ENCODE results near the gene FOXK1. TPM values are rescaled to one million over a fixed set of nuclear protein-coding genes. Genes with fewer than 3 reads are reported as not detected.

The FOXK1 gene
- total and polyA plus RNA-seq, 7 donors = 1.8 to 47.1 (median 17.1) TPM

DNA sequence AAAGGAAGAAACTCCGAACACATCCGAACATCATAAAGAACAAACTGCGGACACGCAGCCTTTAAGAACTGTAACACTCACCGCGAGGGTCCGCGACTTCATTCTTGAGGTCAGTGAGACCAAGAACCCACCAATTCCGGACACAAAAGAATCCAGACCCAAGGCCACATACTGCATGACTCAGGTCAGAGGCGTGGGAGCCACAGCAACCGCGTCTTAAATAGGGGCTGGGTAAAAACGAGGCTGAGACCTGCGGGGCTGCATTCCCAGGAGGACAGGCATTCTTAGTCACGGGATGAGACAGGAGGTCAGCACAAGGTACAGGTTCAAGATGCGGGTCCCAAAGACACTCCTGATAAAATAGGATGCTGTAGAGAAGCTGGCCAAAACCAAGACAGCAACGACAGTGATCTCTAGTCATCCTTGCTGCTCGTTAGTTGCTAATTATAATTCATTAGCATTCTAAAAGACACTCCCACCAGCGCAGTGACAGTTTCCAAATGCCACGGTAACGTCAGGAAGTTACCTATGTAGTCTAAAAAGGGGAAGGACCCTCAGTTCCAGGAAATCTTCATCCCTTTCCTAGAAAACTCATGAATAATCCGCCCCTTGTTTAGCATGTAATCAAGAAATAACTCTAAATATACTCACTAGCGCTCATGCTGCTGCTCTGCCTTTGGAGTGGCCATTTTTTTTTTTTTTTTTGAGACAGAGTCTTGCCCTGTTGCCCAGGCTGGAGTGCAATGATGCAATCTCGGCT, 112.7 kb downstream of the FOXK1 start:
- Histone ChIP-seq H3K4me1 (peaks cover 0 to 21% (median 15%) of the 10 kb centered on the region in 4 donors), H3K27me3 (no peaks in the 10 kb centered on the region), H3K36me3 (peaks cover 0 to 19% (median 13%) of the 10 kb centered on the region in 4 donors), H3K27ac (no peak overlapping the region), H3K9me3 (no peaks in the 10 kb centered on the region), H3K4me3 (no peak overlapping the region)
- DNase-seq = peak; percentile 64
- TF ChIP-seq POLR2AphosphoS5 (IDR thresholded peaks at IDR 0.05) (peak in 2 of 4 donors; percentile 8 to 24), POLR2A (IDR thresholded peaks at IDR 0.05) (no peak), EP300 (IDR thresholded peaks at IDR 0.05) (no peak)
- TF ChIP-seq, protein P1, sequence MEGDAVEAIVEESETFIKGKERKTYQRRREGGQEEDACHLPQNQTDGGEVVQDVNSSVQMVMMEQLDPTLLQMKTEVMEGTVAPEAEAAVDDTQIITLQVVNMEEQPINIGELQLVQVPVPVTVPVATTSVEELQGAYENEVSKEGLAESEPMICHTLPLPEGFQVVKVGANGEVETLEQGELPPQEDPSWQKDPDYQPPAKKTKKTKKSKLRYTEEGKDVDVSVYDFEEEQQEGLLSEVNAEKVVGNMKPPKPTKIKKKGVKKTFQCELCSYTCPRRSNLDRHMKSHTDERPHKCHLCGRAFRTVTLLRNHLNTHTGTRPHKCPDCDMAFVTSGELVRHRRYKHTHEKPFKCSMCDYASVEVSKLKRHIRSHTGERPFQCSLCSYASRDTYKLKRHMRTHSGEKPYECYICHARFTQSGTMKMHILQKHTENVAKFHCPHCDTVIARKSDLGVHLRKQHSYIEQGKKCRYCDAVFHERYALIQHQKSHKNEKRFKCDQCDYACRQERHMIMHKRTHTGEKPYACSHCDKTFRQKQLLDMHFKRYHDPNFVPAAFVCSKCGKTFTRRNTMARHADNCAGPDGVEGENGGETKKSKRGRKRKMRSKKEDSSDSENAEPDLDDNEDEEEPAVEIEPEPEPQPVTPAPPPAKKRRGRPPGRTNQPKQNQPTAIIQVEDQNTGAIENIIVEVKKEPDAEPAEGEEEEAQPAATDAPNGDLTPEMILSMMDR (IDR thresholded peaks at IDR 0.05) = no peak
- WGBS, 2 donors = 87 to 88% methylated on average over 24 of the region's 24 CpGs
- intact Hi-C loops (cut with DNase I) = no loop called here

DNA sequence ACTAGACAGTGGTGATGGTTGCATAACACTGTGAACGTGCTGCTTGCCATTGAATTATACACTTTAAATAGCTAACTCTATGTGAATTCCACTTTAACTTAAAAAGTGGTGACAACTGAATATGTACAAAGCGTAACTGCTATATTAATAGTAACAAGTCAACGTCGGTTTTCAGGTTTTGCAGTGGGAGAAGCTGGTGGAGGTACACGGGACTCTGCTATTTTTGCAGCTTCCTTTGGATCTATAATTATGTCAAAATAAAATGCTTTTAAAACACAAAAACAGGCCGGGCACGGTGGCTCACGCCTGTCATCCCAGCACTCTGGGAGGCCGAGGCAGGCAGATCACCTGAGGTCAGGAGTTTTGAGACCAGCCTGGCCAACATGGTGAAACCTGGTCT, 114.4 kb downstream of the FOXK1 start:
- Histone ChIP-seq H3K4me1 (peaks cover 0 to 19% (median 15%) of the 10 kb centered on the region in 4 donors), H3K4me3 (no peak overlapping the region), H3K9me3 (no peaks in the 10 kb centered on the region), H3K27ac (no peak overlapping the region), H3K36me3 (peaks cover 0 to 4% (median under 1%) of the 10 kb centered on the region in 4 donors), H3K27me3 (no peaks in the 10 kb centered on the region)
- WGBS, 2 donors = 86 to 91% methylated on average over 9 of the region's 9 CpGs
- DNase-seq = no peak
- intact Hi-C loops (cut with DNase I) = no loop called here
- no peak for TF ChIP-seq EP300 (IDR thresholded peaks at IDR 0.05)
- TF ChIP-seq, protein P1 (IDR thresholded peaks at IDR 0.05) = no peak
- no peak for TF ChIP-seq POLR2AphosphoS5 (IDR thresholded peaks at IDR 0.05)
- no peak for TF ChIP-seq POLR2A (IDR thresholded peaks at IDR 0.05)

DNA sequence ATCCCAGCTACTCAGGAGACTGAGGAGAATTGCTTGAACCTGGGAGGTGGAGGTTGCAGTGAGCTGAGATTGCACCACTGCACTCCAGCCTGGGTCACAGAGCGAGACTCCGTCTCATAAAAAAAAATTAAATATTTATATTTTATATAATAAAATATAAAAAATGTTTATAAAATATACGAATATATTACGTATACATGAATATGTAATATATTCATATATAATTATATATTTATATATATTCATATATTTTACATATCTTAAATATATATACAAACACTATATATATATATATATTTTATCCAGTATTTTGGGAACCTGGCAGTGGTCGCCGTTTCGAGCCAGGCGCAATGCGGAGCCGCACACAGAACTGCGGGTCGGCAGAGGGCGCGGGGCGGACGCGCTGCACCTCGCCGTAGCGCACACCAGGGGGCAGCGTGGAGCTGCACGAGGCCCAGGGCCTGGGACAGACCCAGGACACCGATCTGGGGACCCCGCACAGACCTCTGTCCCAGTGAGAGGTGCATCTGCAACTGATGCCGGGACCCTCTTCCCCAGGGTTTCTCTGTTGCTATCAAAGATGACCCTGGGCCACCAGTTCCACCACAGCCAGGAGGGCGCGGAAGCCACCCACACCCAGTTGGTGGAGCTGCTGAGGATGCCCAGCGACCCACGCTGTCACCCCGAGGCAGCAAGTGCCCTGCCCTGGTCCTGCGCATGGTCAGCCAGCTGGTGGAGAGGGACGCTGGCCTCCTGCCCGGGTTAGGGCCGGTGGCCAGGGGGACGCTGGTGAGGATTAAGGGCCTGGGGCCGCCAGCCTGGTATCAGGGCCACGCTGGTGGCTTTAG, 116.0 kb downstream of the FOXK1 start:
- H3K36me3 ChIP-seq = no peaks in the 10 kb centered on the region
- no peak for DNase-seq
- TF ChIP-seq, protein P1 (IDR thresholded peaks at IDR 0.05) = peak; percentile 50 to 88 (median 62)
- TF ChIP-seq EP300 (IDR thresholded peaks at IDR 0.05) = no peak
- H3K27me3 ChIP-seq = no peaks in the 10 kb centered on the region
- 29 to 35% methylated on average over 37 of the region's 37 CpGs for WGBS, 2 donors
- no peaks in the 10 kb centered on the region for H3K9me3 ChIP-seq
- peaks cover 0 to 6% (median 4%) of the 10 kb centered on the region in 4 donors for H3K4me1 ChIP-seq
- H3K27ac ChIP-seq = no peak overlapping the region
- no peak overlapping the region for H3K4me3 ChIP-seq
- intact Hi-C loops (cut with DNase I) = loop anchor here (2.0 kb wide), 2 partner anchors 85 to 287 kb away; partner anchors contain the start of gene RADIL

DNA sequence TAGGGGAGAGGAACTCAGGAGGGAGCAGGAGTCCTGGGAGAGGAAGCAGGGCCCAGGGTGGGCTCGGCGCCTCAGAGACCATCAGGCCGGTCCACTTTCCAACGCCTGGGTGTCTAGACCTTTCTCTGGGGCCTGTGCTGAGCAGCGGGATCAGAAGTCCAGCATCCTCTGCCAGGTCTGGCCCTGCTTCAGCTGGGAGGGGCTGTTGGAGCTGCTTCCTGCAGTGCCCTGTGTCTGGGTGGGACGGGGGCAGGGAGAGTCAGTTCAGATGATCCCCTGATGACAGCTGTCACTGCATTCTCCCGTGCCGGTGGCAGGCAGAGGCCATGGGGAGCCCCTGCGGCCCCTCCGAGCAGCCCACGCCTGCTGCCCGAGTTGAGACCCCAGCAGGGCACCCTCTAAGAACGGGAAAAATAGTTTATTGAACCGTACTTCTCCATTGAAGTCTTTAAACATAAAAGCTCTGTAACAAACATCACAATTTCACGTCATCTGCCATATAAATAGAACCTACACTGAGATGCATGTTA, 116.7 kb downstream of the FOXK1 start:
- no peaks in the 10 kb centered on the region for H3K27me3 ChIP-seq
- no peak for DNase-seq
- no peaks in the 10 kb centered on the region for H3K36me3 ChIP-seq
- no peak for TF ChIP-seq POLR2A (IDR thresholded peaks at IDR 0.05)
- no peak for TF ChIP-seq POLR2AphosphoS5 (IDR thresholded peaks at IDR 0.05)
- TF ChIP-seq EP300 (IDR thresholded peaks at IDR 0.05) = no peak
- TF ChIP-seq, protein P1 (IDR thresholded peaks at IDR 0.05) = no peak
- intact Hi-C loops (cut with DNase I) = loop anchor here (2.0 kb wide), 2 partner anchors 84 to 286 kb away; partner anchors contain the start of gene RADIL
- whole genome bisulfite sequencing, 2 donors = 75 to 84% methylated on average over 15 of the region's 15 CpGs
- H3K9me3 ChIP-seq = no peaks in the 10 kb centered on the region
- peaks cover 0 to 6% (median 2%) of the 10 kb centered on the region in 4 donors for H3K4me1 ChIP-seq
- H3K27ac ChIP-seq = no peak overlapping the region
- no peak overlapping the region for H3K4me3 ChIP-seq

All from sigmoid colon (tissue), 7 donors.